Measurements from ENCODE around the gene PACS1. TPM values are rescaled to one million over a fixed set of nuclear protein-coding genes. Genes with fewer than 3 reads are reported as not detected.
"Not testable (repeated sequence)": the region's sequence is repeated elsewhere in the genome, so short reads cannot be mapped to it uniquely, and the experiment has no call there.

Gene PACS1
- total and polyA plus RNA-seq, 2 donors (not counting 1 experiment from before 2014, with no cell fraction given): 131 to 303 TPM

DNA sequence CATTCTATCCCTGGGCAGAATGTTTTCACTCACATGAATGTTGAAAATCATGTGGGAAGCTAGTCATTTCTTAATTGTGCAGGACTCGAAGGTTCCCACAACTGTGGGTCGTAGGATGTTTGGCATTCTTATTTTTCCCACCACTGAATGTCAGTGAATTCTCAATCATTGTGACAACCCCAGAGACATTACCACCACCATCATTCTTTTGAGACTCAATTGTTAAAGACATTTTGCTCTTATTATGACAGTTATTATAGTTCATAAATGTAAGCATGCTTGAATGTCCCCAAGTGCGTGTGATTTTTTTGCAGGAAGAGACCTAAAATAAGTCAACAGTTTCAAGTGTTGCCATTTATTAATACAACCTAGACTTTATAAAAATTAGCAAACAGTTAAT lies 19.0 kb downstream of the PACS1 start:
- no peaks in the 10 kb centered on the region for H3K27me3 Mint-ChIP-seq
- ChIA-PET CTCF (interaction anchor here (1.0 to 1.5 kb wide), 4 partner anchors 10 to 44 kb away, joined by 3 to 5 read pairs (median 4); no protein-coding TSS in a partner anchor), POLR2A (no interaction called here)
- no peaks in the 10 kb centered on the region for H3K9me3 Mint-ChIP-seq (ENCODE audit: insufficient read depth)
- peaks cover 54% of the 10 kb centered on the region for H3K4me1 Mint-ChIP-seq
- DNase-seq (no peak), ATAC-seq (ENCODE audit: low read depth) (no peak)
- H3K4me3 ChIP-seq (ENCODE audit: control extremely low read depth in 1 of 5, extremely low read depth in 1 of 5, insufficient read depth in 1 of 5, low read depth in 2 of 5, low read length in 4 of 5): no peak overlapping the region
- H3K4me3 Mint-ChIP-seq: no peak overlapping the region
- H3K9me3 ChIP-seq (ENCODE audit: control extremely low read depth in 1 of 3, control insufficient read depth in 2 of 3, insufficient read depth in 1 of 3, low read length in 2 of 3): no peaks in the 10 kb centered on the region
- H3K27ac ChIP-seq (ENCODE audit: low read length in 2 of 2): peak overlapping the region in 1 of 2 donors; percentile 31
- H3K27ac Mint-ChIP-seq: no peak overlapping the region
- no CpG with 5 or more reads among the region's 3 CpGs for WGBS (ENCODE audit: insufficient coverage)
- H3K4me1 ChIP-seq (ENCODE audit: control insufficient read depth in 2 of 2, insufficient read depth in 2 of 2, low read length in 2 of 2): peaks cover 36 to 48% of the 10 kb centered on the region in 2 donors
- no peak overlapping the region for H3K9ac ChIP-seq (ENCODE audit: low read length)
- no peak overlapping the region for H3K4me2 ChIP-seq (replicated peaks; ENCODE audit: low read depth, low read length, poor library complexity, severe bottlenecking)
- H3K27me3 ChIP-seq (replicated peaks in 1 of 4; ENCODE audit: control extremely low read depth in 1 of 4, control insufficient read depth in 3 of 4, insufficient read depth in 4 of 4, low read length in 3 of 4): no peaks in the 10 kb centered on the region
- TF ChIP-seq EZH2 (IDR thresholded peaks at IDR 0.05; ENCODE audit: borderline replicate concordance, insufficient read depth, low read depth, low read length, poor library complexity, severe bottlenecking) (no peak), CTCF (IDR thresholded peaks at IDR 0.05) (no peak)
- H4K20me1 ChIP-seq (ENCODE audit: control insufficient read depth, insufficient read depth, low read length, poor library complexity, severe bottlenecking): peaks cover 9% of the 10 kb centered on the region
- intact Hi-C loops (cut with micrococcal nuclease): no loop called here
- H3K79me2 ChIP-seq (ENCODE audit: control insufficient read depth, insufficient read depth, low read length): peaks cover 72% of the 10 kb centered on the region
- no peak overlapping the region for H2AFZ ChIP-seq (ENCODE audit: insufficient read depth, low read depth, low read length, poor library complexity, severe bottlenecking)
- H3K36me3 ChIP-seq (replicated peaks in 1 of 2; ENCODE audit: control extremely low read depth in 1 of 2, control insufficient read depth in 1 of 2, extremely low read depth in 1 of 2, insufficient read depth in 2 of 2, low read length in 1 of 2): peaks cover 0 to 1% of the 10 kb centered on the region in 2 experiments

- ChIA-PET CTCF (interaction anchor here (0.7 to 1.5 kb wide), 3 partner anchors 9 to 299 kb away, joined by 3 to 4 read pairs (median 3); no protein-coding TSS in a partner anchor), POLR2A (interaction anchor here (0.7 kb wide), 2 partner anchors 761 to 1737 kb away, joined by 4 to 5 read pairs; no protein-coding TSS in a partner anchor)
- H3K9me3 ChIP-seq (ENCODE audit: control extremely low read depth in 1 of 3, control insufficient read depth in 2 of 3, insufficient read depth in 1 of 3, low read length in 2 of 3): no peaks in the 10 kb centered on the region
- 100% methylated on average over 3 of the region's 4 CpGs for WGBS (ENCODE audit: insufficient coverage)
- H3K9me3 Mint-ChIP-seq (ENCODE audit: insufficient read depth): no peaks in the 10 kb centered on the region
- H3K9ac ChIP-seq (ENCODE audit: low read length): no peak overlapping the region
- peak overlapping the region in 1 of 2 donors; percentile 23 for H3K27ac ChIP-seq (ENCODE audit: low read length in 2 of 2)
- no peak for ATAC-seq (ENCODE audit: low read depth)
- H3K4me2 ChIP-seq (replicated peaks; ENCODE audit: low read depth, low read length, poor library complexity, severe bottlenecking): no peak overlapping the region
- H3K27me3 ChIP-seq (replicated peaks in 1 of 4; ENCODE audit: control extremely low read depth in 1 of 4, control insufficient read depth in 3 of 4, insufficient read depth in 4 of 4, low read length in 3 of 4): no peaks in the 10 kb centered on the region
- no peak overlapping the region for H3K4me3 Mint-ChIP-seq
- H3K4me3 ChIP-seq (ENCODE audit: control extremely low read depth in 1 of 5, extremely low read depth in 1 of 5, insufficient read depth in 1 of 5, low read depth in 2 of 5, low read length in 4 of 5): no peak overlapping the region
- TF ChIP-seq EZH2 (IDR thresholded peaks at IDR 0.05; ENCODE audit: borderline replicate concordance, insufficient read depth, low read depth, low read length, poor library complexity, severe bottlenecking): no peak
- TF ChIP-seq CTCF (IDR thresholded peaks at IDR 0.05): no peak
- intact Hi-C loops (cut with micrococcal nuclease): no loop called here
- no peak overlapping the region for H2AFZ ChIP-seq (ENCODE audit: insufficient read depth, low read depth, low read length, poor library complexity, severe bottlenecking)
- H4K20me1 ChIP-seq (ENCODE audit: control insufficient read depth, insufficient read depth, low read length, poor library complexity, severe bottlenecking): peaks cover 9% of the 10 kb centered on the region
- H3K4me1 Mint-ChIP-seq: peaks cover 44% of the 10 kb centered on the region
- no peak overlapping the region for H3K27ac Mint-ChIP-seq
- peaks cover 26 to 36% of the 10 kb centered on the region in 2 donors for H3K4me1 ChIP-seq (ENCODE audit: control insufficient read depth in 2 of 2, insufficient read depth in 2 of 2, low read length in 2 of 2)
- no peaks in the 10 kb centered on the region for H3K27me3 Mint-ChIP-seq
- peaks cover 61% of the 10 kb centered on the region for H3K79me2 ChIP-seq (ENCODE audit: control insufficient read depth, insufficient read depth, low read length)
- H3K36me3 ChIP-seq (replicated peaks in 1 of 2; ENCODE audit: control extremely low read depth in 1 of 2, control insufficient read depth in 1 of 2, extremely low read depth in 1 of 2, insufficient read depth in 2 of 2, low read length in 1 of 2): peaks cover 0 to 1% of the 10 kb centered on the region in 2 experiments
- DNase-seq: no peak
These were observed 20.2 kb downstream of the PACS1 start for GRCh38 chr11:66090288-66090687.

DNA sequence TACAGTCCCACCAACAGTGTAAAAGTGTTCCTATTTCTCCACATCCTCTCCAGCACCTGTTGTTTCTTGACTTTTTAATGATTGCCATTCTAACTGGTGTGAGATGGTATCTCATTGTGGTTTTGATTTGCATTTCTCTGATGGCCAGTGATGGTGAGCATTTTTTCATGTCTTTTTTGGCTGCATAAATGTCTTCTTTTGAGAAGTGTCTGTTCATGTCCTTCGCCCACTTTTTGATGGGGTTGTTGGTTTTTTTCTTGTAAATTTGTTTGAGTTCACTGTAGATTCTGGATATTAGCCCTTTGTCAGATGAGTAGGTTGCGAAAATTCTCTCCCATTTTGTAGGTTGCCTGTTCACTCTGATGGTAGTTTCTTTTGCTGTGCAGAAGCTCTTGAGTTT lies 22.1 kb downstream of the PACS1 start:
- H3K27me3 ChIP-seq (replicated peaks in 1 of 4; ENCODE audit: control extremely low read depth in 1 of 4, control insufficient read depth in 3 of 4, insufficient read depth in 4 of 4, low read length in 3 of 4); H3K4me3 Mint-ChIP-seq; H3K27me3 Mint-ChIP-seq; H3K9me3 ChIP-seq (ENCODE audit: control extremely low read depth in 1 of 3, control insufficient read depth in 2 of 3, insufficient read depth in 1 of 3, low read length in 2 of 3); H3K4me2 ChIP-seq (replicated peaks; ENCODE audit: low read depth, low read length, poor library complexity, severe bottlenecking); POLR2A ChIA-PET; H3K36me3 ChIP-seq (replicated peaks in 1 of 2; ENCODE audit: control extremely low read depth in 1 of 2, control insufficient read depth in 1 of 2, extremely low read depth in 1 of 2, insufficient read depth in 2 of 2, low read length in 1 of 2); CTCF ChIA-PET; intact Hi-C loops (cut with micrococcal nuclease); H3K9ac ChIP-seq (ENCODE audit: low read length); H3K4me3 ChIP-seq (ENCODE audit: control extremely low read depth in 1 of 5, extremely low read depth in 1 of 5, insufficient read depth in 1 of 5, low read depth in 2 of 5, low read length in 4 of 5); H3K27ac Mint-ChIP-seq; H3K27ac ChIP-seq (ENCODE audit: low read length in 2 of 2); H2AFZ ChIP-seq (ENCODE audit: insufficient read depth, low read depth, low read length, poor library complexity, severe bottlenecking); DNase-seq; ATAC-seq (ENCODE audit: low read depth); H3K9me3 Mint-ChIP-seq (ENCODE audit: insufficient read depth): not testable (repeated sequence)
- H3K79me2 ChIP-seq (ENCODE audit: control insufficient read depth, insufficient read depth, low read length): peaks cover 61% of the 10 kb centered on the region
- peaks cover 20 to 33% of the 10 kb centered on the region in 2 donors for H3K4me1 ChIP-seq (ENCODE audit: control insufficient read depth in 2 of 2, insufficient read depth in 2 of 2, low read length in 2 of 2)
- H4K20me1 ChIP-seq (ENCODE audit: control insufficient read depth, insufficient read depth, low read length, poor library complexity, severe bottlenecking): peaks cover 23% of the 10 kb centered on the region
- H3K4me1 Mint-ChIP-seq: peaks cover 37% of the 10 kb centered on the region
- WGBS (ENCODE audit: insufficient coverage): no CpG with 5 or more reads among the region's 2 CpGs
